ENCODE data around the gene FOSL1. TPM values are rescaled to one million over a fixed set of nuclear protein-coding genes. Genes with fewer than 3 reads are reported as not detected.
A peak's percentile ranks its signal among the peaks of the same experiment; 100 is the strongest.

FOSL1 gene
- total RNA-seq, 1 donor from 2014 or later, result 37.9 TPM

- no peak overlapping the region for H3K4me3 ChIP-seq (ENCODE audit: insufficient read depth, low read depth, low read length)
- Mint-ChIP-seq H3K9me3 (ENCODE audit: unreplicated experiment) (no peaks in the 10 kb centered on the region), H3K27ac (ENCODE audit: unreplicated experiment) (peak overlapping the region; percentile 26), H3K27me3 (ENCODE audit: low read depth, unreplicated experiment) (no peaks in the 10 kb centered on the region), H3K4me3 (ENCODE audit: unreplicated experiment) (peak overlapping the region; percentile 60), H3K4me1 (ENCODE audit: low read depth, unreplicated experiment) (peaks cover 18% of the 10 kb centered on the region), H3K36me3 (ENCODE audit: low read depth, unreplicated experiment) (peaks cover 12% of the 10 kb centered on the region)
- TF ChIP-seq CTCF (IDR thresholded peaks at IDR 0.05; ENCODE audit: insufficient read depth, low read depth, low read length), result no peak
- no peak for TF ChIP-seq EZH2 (IDR thresholded peaks at IDR 0.05; ENCODE audit: insufficient read depth, low read length)
- peaks cover 28% of the 10 kb centered on the region for H3K36me3 ChIP-seq (ENCODE audit: insufficient read depth, low read length)
- H3K4me2 ChIP-seq (ENCODE audit: low read length), result no peak overlapping the region
- H3K9me3 ChIP-seq (ENCODE audit: insufficient read depth, low read depth, low read length), result no peaks in the 10 kb centered on the region
- peaks cover 27% of the 10 kb centered on the region for H3K4me1 ChIP-seq (ENCODE audit: insufficient read depth, low read length)
- H2AFZ ChIP-seq (ENCODE audit: low read depth, low read length), result no peak overlapping the region
- no peaks in the 10 kb centered on the region for H3K27me3 ChIP-seq (ENCODE audit: insufficient read depth, low read length)
- no peak overlapping the region for H3K27ac ChIP-seq (ENCODE audit: low read depth, low read length)
- peaks cover 59% of the 10 kb centered on the region for H3K79me2 ChIP-seq (ENCODE audit: insufficient read depth, low read length)
- DNase-seq (ENCODE audit: low read depth), result no peak
- peaks cover 82% of the 10 kb centered on the region for H4K20me1 ChIP-seq (ENCODE audit: insufficient read depth, low read length)
- no peak for FAIRE-seq
- H3K9ac ChIP-seq (ENCODE audit: low read length), result no peak overlapping the region
Measured at GRCh38 chr11:65868076-65868667, 32.0 kb downstream of the FOSL1 start.

- TF ChIP-seq EZH2 (IDR thresholded peaks at IDR 0.05; ENCODE audit: insufficient read depth, low read length), result no peak
- TF ChIP-seq CTCF (IDR thresholded peaks at IDR 0.05; ENCODE audit: insufficient read depth, low read depth, low read length), result no peak
- Histone ChIP-seq H4K20me1 (ENCODE audit: insufficient read depth, low read length) (peaks cover 89% of the 10 kb centered on the region), H3K27me3 (ENCODE audit: insufficient read depth, low read length) (no peaks in the 10 kb centered on the region), H3K36me3 (ENCODE audit: insufficient read depth, low read length) (peaks cover 35% of the 10 kb centered on the region), H3K4me1 (ENCODE audit: insufficient read depth, low read length) (peaks cover 27% of the 10 kb centered on the region), H3K79me2 (ENCODE audit: insufficient read depth, low read length) (peaks cover 62% of the 10 kb centered on the region), H3K27ac (ENCODE audit: low read depth, low read length) (no peak overlapping the region), H3K9ac (ENCODE audit: low read length) (no peak overlapping the region), H3K4me2 (ENCODE audit: low read length) (no peak overlapping the region), H3K4me3 (ENCODE audit: insufficient read depth, low read depth, low read length) (no peak overlapping the region), H2AFZ (ENCODE audit: low read depth, low read length) (no peak overlapping the region), H3K9me3 (ENCODE audit: insufficient read depth, low read depth, low read length) (no peaks in the 10 kb centered on the region)
- FAIRE-seq, result no peak
- H3K9me3 Mint-ChIP-seq (ENCODE audit: unreplicated experiment), result no peaks in the 10 kb centered on the region
- H3K4me3 Mint-ChIP-seq (ENCODE audit: unreplicated experiment), result peak overlapping the region; percentile 27
- no peak for DNase-seq (ENCODE audit: low read depth)
- peaks cover 14% of the 10 kb centered on the region for H3K36me3 Mint-ChIP-seq (ENCODE audit: low read depth, unreplicated experiment)
- no peaks in the 10 kb centered on the region for H3K27me3 Mint-ChIP-seq (ENCODE audit: low read depth, unreplicated experiment)
- peaks cover 24% of the 10 kb centered on the region for H3K4me1 Mint-ChIP-seq (ENCODE audit: low read depth, unreplicated experiment)
- no peak overlapping the region for H3K27ac Mint-ChIP-seq (ENCODE audit: unreplicated experiment)
Measured at GRCh38 chr11:65867284-65868071, 32.7 kb downstream of the FOSL1 start.
